Neural cell (in vitro differentiated cells): ENCODE data around the gene SORD. TPM values are rescaled to one million over a fixed set of nuclear protein-coding genes. Genes with fewer than 3 reads are reported as not detected.
"Not testable (repeated sequence)": the region's sequence is repeated elsewhere in the genome, so short reads cannot be mapped to it uniquely, and the experiment has no call there.

Source experiments
- H2AFZ ChIP-seq: fragments of 200-600, 300-800 bp; sonication (generic), shearing (Covaris generic); 2 replicates; pipeline ENCODE4 v1.6.0; 2014; ENCODE audit warnings: low read depth, mild to moderate bottlenecking, antibody characterized with exemption, low read length, moderate library complexity
- H3F3A ChIP-seq: fragments of 200-600 bp; shearing (Covaris generic); 2 replicates; pipeline ENCODE4 v1.6.1; 2016; ENCODE audit warnings: mild to moderate bottlenecking, moderate library complexity, mixed read lengths, antibody characterized with exemption, low read length; ENCODE audit not compliant: insufficient read depth, poor library complexity, severe bottlenecking
- H3K27ac ChIP-seq: fragments of 200-600, 300-800 bp; sonication (generic), shearing (Covaris generic); 2 replicates; pipeline ENCODE4 v1.5.1; 2014; ENCODE audit warnings: mild to moderate bottlenecking, low read length, moderate library complexity
- H3K27me3 ChIP-seq: fragments of 300-800, 200-600 bp; sonication (generic), shearing (Covaris generic); 2 replicates; pipeline ENCODE4 v1.6.0; 2014; ENCODE audit warnings: mild to moderate bottlenecking, low read depth, low read length, moderate library complexity; ENCODE audit not compliant: insufficient read depth
- H3K36me3 ChIP-seq: fragments of 300-800, 200-600 bp; sonication (generic), shearing (Covaris generic); 2 replicates; pipeline ENCODE4 v1.5.1; 2014; ENCODE audit warnings: mild to moderate bottlenecking, antibody characterized with exemption, low read length, moderate library complexity; ENCODE audit not compliant: insufficient read depth
- H3K4me2 ChIP-seq: fragments of 300-800, 200-600 bp; sonication (generic), shearing (Covaris generic); 2 replicates; pipeline ENCODE4 v1.6.0; 2014; ENCODE audit warnings: mild to moderate bottlenecking, low read length
- H3K4me3 ChIP-seq: fragments of 300-800, 200-600 bp; sonication (generic), shearing (Covaris generic); 2 replicates; pipeline ENCODE4 v1.5.1; 2014; ENCODE audit warnings: mild to moderate bottlenecking, low read length, moderate library complexity
- H3K79me2 ChIP-seq: fragments of 200-600 bp; shearing (Covaris generic); replicated peaks from 2 replicates; pipeline ENCODE4 v1.6.0; 2014; ENCODE audit warnings: mild to moderate bottlenecking, low read length, moderate library complexity; ENCODE audit not compliant: insufficient read depth
- H3K9ac ChIP-seq: fragments of 300-800, 200-600 bp; sonication (generic), shearing (Covaris generic); 2 replicates; pipeline ENCODE4 v1.6.1; 2016; ENCODE audit warnings: mild to moderate bottlenecking, low read length, mixed read lengths
- H3K9me2 ChIP-seq: fragments of 200-600 bp; shearing (Covaris generic); 2 replicates; pipeline ENCODE4 v1.6.1; 2016; ENCODE audit warnings: mild to moderate bottlenecking, low read length, mixed read lengths; ENCODE audit not compliant: insufficient read depth
- H3K9me3 ChIP-seq: fragments of 200-600, 300-800 bp; sonication (generic), shearing (Covaris generic); 2 replicates; pipeline ENCODE4 v1.6.1; 2016; ENCODE audit warnings: mild to moderate bottlenecking, mixed run types, low read length, moderate library complexity, mixed read lengths
- H4K20me1 ChIP-seq: fragments of 200-600 bp; shearing (Covaris generic); 2 replicates; pipeline ENCODE4 v1.6.1; 2016; ENCODE audit warnings: mild to moderate bottlenecking, mixed run types; ENCODE audit not compliant: insufficient read depth
- polyA plus RNA-seq: library from polyadenylated mRNA; depleted of rRNA; stranded (reverse); fragments of >200 nt; gene quantifications from 2 replicates; pipeline ENCODE4 v1.2.3, GENCODE V29; 2014

Gene SORD
- polyA plus RNA-seq, 1 donor from 2014 or later: 17.7 TPM

DNA sequence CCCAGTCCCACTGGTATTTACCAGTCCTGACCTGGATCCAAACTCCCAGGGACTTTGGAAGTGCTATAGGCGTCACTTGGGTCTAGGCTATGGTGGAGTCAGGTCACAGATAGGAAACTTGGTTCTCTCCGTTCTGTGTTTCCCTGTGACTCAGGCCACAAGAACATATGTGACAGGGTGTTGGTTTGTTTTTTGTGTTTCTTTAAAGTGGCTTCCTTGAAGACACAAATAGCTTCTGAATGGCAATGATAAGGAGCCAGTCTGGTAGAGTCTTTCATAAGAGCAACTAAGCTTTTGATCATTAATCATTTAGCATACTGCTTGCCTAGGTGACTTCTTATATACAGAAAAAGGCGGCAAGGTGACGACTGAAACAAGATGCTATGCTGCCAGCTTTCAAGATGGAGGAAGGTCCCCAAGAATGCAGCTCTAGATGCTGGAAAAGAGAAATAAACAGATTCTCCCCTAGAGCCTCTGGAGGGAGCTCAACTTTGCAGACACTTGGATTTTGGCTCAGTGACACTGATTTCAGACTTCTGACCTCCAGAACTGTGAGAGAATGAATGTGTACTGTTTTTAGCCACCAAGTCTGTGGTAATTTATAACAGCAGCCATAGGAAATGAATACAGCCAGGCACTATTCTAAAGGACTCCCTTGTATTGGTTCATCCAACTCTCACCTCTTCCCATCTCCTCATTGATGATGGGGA, 36.5 kb upstream of the SORD start:
- not testable (repeated sequence) for H3K27ac ChIP-seq, H4K20me1 ChIP-seq, H2AFZ ChIP-seq, H3K79me2 ChIP-seq, H3K27me3 ChIP-seq, H3K9me2 ChIP-seq, H3K4me2 ChIP-seq, H3K36me3 ChIP-seq, H3K4me3 ChIP-seq, H3K9me3 ChIP-seq, H3F3A ChIP-seq, H3K9ac ChIP-seq

DNA sequence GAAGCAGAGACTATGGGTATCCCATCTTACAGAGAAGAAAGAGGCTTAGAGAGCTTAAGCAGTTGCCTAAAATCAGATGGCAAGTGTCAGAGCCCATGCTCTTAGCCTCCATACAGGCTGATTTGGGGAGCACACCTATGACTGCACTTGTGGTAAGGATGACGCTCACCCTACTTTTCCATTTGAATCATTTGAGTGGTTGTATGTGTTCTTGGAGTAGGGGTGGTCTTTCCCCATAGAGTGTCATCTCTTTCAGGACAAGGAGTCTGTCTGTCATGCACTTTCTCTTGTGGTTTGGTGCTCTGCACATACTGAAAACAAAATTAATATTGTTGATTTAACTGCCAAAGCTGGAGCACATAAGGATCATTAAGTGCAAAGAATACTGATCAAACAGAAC, 35.3 kb upstream of the SORD start:
- H3K9me2 ChIP-seq, H3K9ac ChIP-seq, H3K27me3 ChIP-seq, H3K9me3 ChIP-seq, H3K79me2 ChIP-seq, H4K20me1 ChIP-seq, H3K27ac ChIP-seq, H2AFZ ChIP-seq, H3K4me3 ChIP-seq, H3F3A ChIP-seq, H3K36me3 ChIP-seq, H3K4me2 ChIP-seq: not testable (repeated sequence)

DNA sequence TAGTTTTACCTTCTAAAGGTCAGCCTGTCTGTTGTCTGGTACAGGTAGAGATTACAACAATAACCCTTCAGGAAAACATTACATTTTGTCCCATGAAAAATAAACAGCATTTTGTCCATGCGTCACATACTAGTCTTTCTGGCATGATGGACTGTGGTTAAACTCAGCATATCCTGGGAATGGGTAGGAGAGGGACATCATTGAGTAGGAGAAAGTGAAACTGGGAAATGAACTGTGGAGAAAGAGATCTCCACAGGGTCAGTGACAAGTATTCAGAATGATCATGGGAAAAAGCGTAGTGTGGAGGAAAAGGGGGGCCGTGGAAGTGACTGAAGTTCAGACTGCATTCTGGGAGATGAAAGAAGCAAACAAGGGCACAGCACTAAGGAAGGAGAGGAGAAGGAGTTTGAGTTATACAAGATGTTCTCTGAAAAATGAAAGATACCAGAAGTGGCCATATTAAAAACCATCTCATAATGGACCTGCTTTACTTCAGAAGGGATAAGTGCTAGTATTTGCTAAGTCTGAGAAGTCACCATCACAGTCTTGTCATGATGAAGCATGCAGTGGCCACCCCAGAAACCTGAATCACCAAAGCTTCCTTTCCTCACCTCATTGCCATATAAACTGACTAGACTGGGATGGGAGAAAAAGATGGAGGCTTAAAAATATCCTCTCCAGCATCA, 34.7 kb upstream of the SORD start:
- not testable (repeated sequence) for H3K79me2 ChIP-seq, H4K20me1 ChIP-seq, H3K27me3 ChIP-seq, H2AFZ ChIP-seq, H3K36me3 ChIP-seq, H3F3A ChIP-seq, H3K9me3 ChIP-seq, H3K27ac ChIP-seq, H3K9ac ChIP-seq, H3K4me3 ChIP-seq, H3K9me2 ChIP-seq, H3K4me2 ChIP-seq

DNA sequence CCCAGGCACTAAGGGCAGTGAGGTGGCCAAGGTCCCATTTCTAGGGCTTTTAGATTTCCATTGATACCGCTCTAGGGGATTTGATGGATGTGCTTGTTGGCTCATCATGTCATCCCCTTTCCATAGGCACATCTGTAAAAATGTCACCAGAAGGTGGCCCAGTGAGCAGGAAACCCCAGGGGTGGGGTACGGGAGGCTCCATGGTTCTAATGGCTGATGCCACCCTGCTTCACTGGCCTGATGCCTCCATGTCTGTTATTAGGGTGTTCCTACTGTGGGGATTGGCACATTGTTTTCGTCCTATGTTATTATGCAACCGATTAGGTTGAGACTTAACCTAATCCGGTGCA, 34.1 kb upstream of the SORD start:
- H4K20me1 ChIP-seq, H3K4me3 ChIP-seq, H3K27ac ChIP-seq, H3K9me2 ChIP-seq, H3K9ac ChIP-seq, H2AFZ ChIP-seq, H3K27me3 ChIP-seq, H3K9me3 ChIP-seq, H3K4me2 ChIP-seq, H3F3A ChIP-seq, H3K36me3 ChIP-seq, H3K79me2 ChIP-seq: not testable (repeated sequence)

GRCh38 chr15:44997632-44998031, 25.4 kb upstream of the SORD start:
- H4K20me1 ChIP-seq, H3K4me2 ChIP-seq, H3K9me2 ChIP-seq, H3K27ac ChIP-seq, H3K79me2 ChIP-seq, H3K27me3 ChIP-seq, H3K9me3 ChIP-seq, H2AFZ ChIP-seq, H3F3A ChIP-seq, H3K9ac ChIP-seq, H3K36me3 ChIP-seq, H3K4me3 ChIP-seq: not testable (repeated sequence)
